ENCODE results near the gene AEBP2. TPM values are rescaled to one million over a fixed set of nuclear protein-coding genes. Genes with fewer than 3 reads are reported as not detected.
"Not testable (repeated sequence)": the region's sequence is repeated elsewhere in the genome, so short reads cannot be mapped to it uniquely, and the experiment has no call there.

The AEBP2 gene
- total and polyA plus RNA-seq, 8 donors = 28.2 to 58.6 (median 54.2) TPM

- H3K36me3 ChIP-seq = no peaks in the 10 kb centered on the region
- no peaks in the 10 kb centered on the region for H3K4me1 ChIP-seq
- no peak overlapping the region for H3K27ac ChIP-seq
- no peaks in the 10 kb centered on the region for H3K9me3 ChIP-seq
- no peak for ATAC-seq
- H3K27me3 ChIP-seq = no peaks in the 10 kb centered on the region
- DNase-seq = no peak
- intact Hi-C loops (cut with DNase I) = no loop called here
- H3K4me3 ChIP-seq = no peak overlapping the region
- no peak for TF ChIP-seq CTCF (IDR thresholded peaks at IDR 0.05)
Observed at GRCh38 chr12:19423166-19423930, 15.9 kb upstream of the AEBP2 start.

- intact Hi-C loops (cut with DNase I) = no loop called here
- DNase-seq (no peak), ATAC-seq (no peak)
- H3K4me3 ChIP-seq = no peak overlapping the region
- H3K4me1 ChIP-seq = no peaks in the 10 kb centered on the region
- H3K27ac ChIP-seq = no peak overlapping the region
- H3K9me3 ChIP-seq = no peaks in the 10 kb centered on the region
- H3K27me3 ChIP-seq = no peaks in the 10 kb centered on the region
- no peaks in the 10 kb centered on the region for H3K36me3 ChIP-seq
- no peak for TF ChIP-seq CTCF (IDR thresholded peaks at IDR 0.05)
Observed at GRCh38 chr12:19428246-19428645, 11.0 kb upstream of the AEBP2 start.

GRCh38 chr12:19429491-19429890 is 9.8 kb upstream of the AEBP2 start:
- H3K4me3 ChIP-seq; H3K36me3 ChIP-seq; H3K27ac ChIP-seq; ATAC-seq; H3K9me3 ChIP-seq; DNase-seq; intact Hi-C loops (cut with DNase I); H3K27me3 ChIP-seq; H3K4me1 ChIP-seq: not testable (repeated sequence)

GRCh38 chr12:19430988-19431387 is 8.3 kb upstream of the AEBP2 start:
- Histone ChIP-seq H3K27ac (no peak overlapping the region), H3K4me1 (no peaks in the 10 kb centered on the region), H3K4me3 (no peak overlapping the region), H3K27me3 (no peaks in the 10 kb centered on the region), H3K36me3 (no peaks in the 10 kb centered on the region), H3K9me3 (no peaks in the 10 kb centered on the region)
- DNase-seq (no peak), ATAC-seq (no peak)
- intact Hi-C loops (cut with DNase I) = no loop called here
- TF ChIP-seq CTCF (IDR thresholded peaks at IDR 0.05) = no peak

- TF ChIP-seq CTCF (IDR thresholded peaks at IDR 0.05) = no peak
- Histone ChIP-seq H3K36me3 (no peaks in the 10 kb centered on the region), H3K4me1 (no peaks in the 10 kb centered on the region), H3K4me3 (no peak overlapping the region), H3K27ac (peak overlapping the region in 1 of 2 donors; percentile 17), H3K9me3 (no peaks in the 10 kb centered on the region), H3K27me3 (no peaks in the 10 kb centered on the region)
- intact Hi-C loops (cut with DNase I) = no loop called here
- peak; percentile 49 for ATAC-seq
- peak in 1 of 4 donors; percentile 26 for DNase-seq
Observed at GRCh38 chr12:19431407-19432308, 7.6 kb upstream of the AEBP2 start.

Measured in left lung (tissue), 10 donors.